Choroid plexus epithelial cell (primary cell): ENCODE results near the gene C4orf36.

ENCODE experiments used
- DNase-seq: peaks from one replicate; pipeline ENCODE4 v3.0.0-alpha.2; 2010; ENCODE audit warnings: low read depth
- H3K4me3 ChIP-seq: 2 replicates; pipeline ENCODE4 v1.5.1; 2011; ENCODE audit warnings: low read depth, mild to moderate bottlenecking, control low read depth, low read length, moderate library complexity
- CTCF ChIP-seq: conservative IDR thresholded peaks from 2 replicates; pipeline ENCODE4 v1.5.1; 2011; ENCODE audit warnings: low read depth, mild to moderate bottlenecking, control low read depth, inconsistent platforms, low read length, moderate library complexity

Gene C4orf36

GRCh38 chr4:86831262-86832130 is 60.7 kb downstream of the C4orf36 start:
- peak; percentile 94 for DNase-seq
- no peak overlapping the region for H3K4me3 ChIP-seq
- no peak for TF ChIP-seq CTCF
